ENCODE measurements around the gene ZNF136. TPM values are rescaled to one million over a fixed set of nuclear protein-coding genes. Genes with fewer than 3 reads are reported as not detected.

Gene ZNF136
- total RNA-seq (2011; cell fraction: chromatin; rRNA removed; ENCODE audit: low replicate concordance) = 10.0 and 17.9 TPM in 2 replicates
- total RNA-seq (2011; cell fraction: nucleolus; rRNA removed) = 6.3 TPM in 2 replicates
- total RNA-seq (2011; cell fraction: nucleoplasm; rRNA removed) = 11.4 and 11.9 TPM in 2 replicates
- total RNA-seq (2014; rRNA removed) (3.5 and 4.5 TPM in 2 replicates), total RNA-seq (2014; rRNA removed; fragmentation: Illumina TruSeq; extraction: Trizol) (4.2 and 5.1 TPM in 2 replicates), total RNA-seq (2015; rRNA removed; fragmentation: Illumina TruSeq; extraction: Trizol) (4.1 and 5.3 TPM in 2 replicates), total RNA-seq (2021) (2.4 and 2.7 TPM in 2 replicates), polyA plus RNA-seq (2011; rRNA removed) (2.9 and 4.5 TPM in 2 replicates), polyA plus RNA-seq (2014; fragmentation: Illumina TruSeq; extraction: Trizol) (3.1 and 3.4 TPM in 2 replicates), polyA plus RNA-seq (2014; fragmentation: Nextera tagmentation; extraction: Ambion mirVana) (1 to 10 TPM; 1.0 to 2.5 TPM), polyA plus RNA-seq (2014; rRNA removed) (2.9 and 4.1 TPM in 2 replicates), polyA minus RNA-seq (2011; rRNA and poly(A)+ RNA removed) (5.5 and 5.8 TPM in 2 replicates), Bru-seq, nascent RNA (percentile 57 among the genes with signal in this experiment), BruChase-seq, experiment 1, labeled RNA remaining after a 2-hour chase (percentile 69 among the genes with signal in this experiment), BruChase-seq, experiment 2, labeled RNA remaining after a 6-hour chase (percentile 66 among the genes with signal in this experiment)
- 0.49 and 0.86 TPM in 2 replicates for polyA plus RNA-seq (2011; cell fraction: cytosol; rRNA removed)
- polyA plus RNA-seq (2011; cell fraction: nucleus; rRNA removed) = 1.3 and 2.2 TPM in 2 replicates
- polyA plus RNA-seq (2012) = 2.6 and 2.9 TPM in 2 replicates
- 2.0 and 2.2 TPM in 2 replicates for polyA minus RNA-seq (2011; cell fraction: cytosol; rRNA and poly(A)+ RNA removed)
- 1.6 and 2.6 TPM in 2 replicates for polyA minus RNA-seq (2011; cell fraction: nucleus; rRNA and poly(A)+ RNA removed)
- long read RNA-seq, experiment 1, transcript ZNF136-201 (4 exons, 3,643 nt) = major isoform, 15 of 19 reads
- long read RNA-seq, experiment 1, partial matches to known transcripts = 0 of 19 reads
- long read RNA-seq, experiment 1, other reads (novel, unspliced or antisense) = 3 of 19 reads
- long read RNA-seq, experiment 2, partial matches to known transcripts = 0 of 2 reads
- long read RNA-seq, experiment 2, other reads (novel, unspliced or antisense) = 2 of 2 reads
- long read RNA-seq, experiment 3, partial matches to known transcripts = 0 of 3 reads
- long read RNA-seq, experiment 3, other reads (novel, unspliced or antisense) = 0 of 3 reads

DNA sequence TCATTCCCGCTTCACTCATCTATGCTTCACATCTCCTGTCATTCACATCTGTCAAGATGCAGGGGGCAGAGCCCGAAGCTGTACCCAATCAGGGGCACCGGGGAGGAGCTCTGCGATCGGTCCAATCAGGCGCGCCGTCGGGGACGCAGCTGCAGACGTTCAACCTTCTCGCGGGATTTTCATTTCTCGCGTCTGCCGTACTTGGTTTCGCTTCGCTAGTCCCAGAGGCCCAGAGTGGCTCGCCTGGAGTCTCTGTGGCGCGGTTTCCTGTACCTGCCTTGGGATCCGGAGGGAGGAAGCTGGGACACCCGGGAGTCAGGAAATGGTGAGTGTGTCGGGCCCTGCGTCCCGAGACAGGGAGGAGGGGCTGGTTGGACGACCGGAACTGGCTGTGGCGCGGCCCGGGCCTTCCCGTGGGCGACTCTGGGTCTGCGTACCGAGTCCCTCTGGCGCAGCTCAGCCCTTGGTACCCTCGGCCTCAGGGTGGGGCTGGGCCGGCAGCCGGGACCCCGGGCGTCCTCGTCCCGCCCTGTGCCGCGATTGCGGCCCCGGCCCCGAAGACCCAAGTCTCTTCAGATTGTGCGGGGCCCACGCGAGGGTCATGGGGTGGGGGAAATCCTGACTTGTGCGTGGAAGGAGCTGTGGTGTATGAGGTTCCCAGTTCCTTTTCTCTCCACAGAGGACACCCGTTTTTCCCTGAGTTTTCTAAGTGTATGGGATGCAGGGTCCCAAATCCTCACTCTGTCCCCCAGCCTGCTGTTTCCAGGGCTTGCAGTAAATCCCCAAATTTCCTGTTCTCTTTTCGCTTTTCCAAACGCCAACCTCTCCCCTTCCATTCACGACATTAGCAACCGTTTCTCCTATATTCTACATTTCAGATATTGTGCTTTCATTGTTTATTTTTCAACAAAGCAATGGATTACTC is at the start of gene ZNF136:
Gene ZNF136 (plus strand): TSS at position 215 of the 925 bp plus-strand sequence. CDS start 108 bp downstream, at position 323.
- H3K4me3 ChIP-seq = peak within 1 kb of the TSS; percentile 100
- ChIA-PET POLR2A (interaction anchor here (0.6 kb wide), 4 partner anchors 9 to 123 kb away, joined by 3 to 4 read pairs (median 3); no protein-coding TSS in a partner anchor), CTCF (ENCODE audit: low intra/inter-chr PET ratio) (no interaction called here)
- DNase-seq (ENCODE audit: extremely low read depth in 1 of 4, low spot score in 3 of 4) (peak; percentile 93 to 98 (median 94)), ATAC-seq (peak; percentile 100), FAIRE-seq (peak; percentile 98)
- H3K79me2 ChIP-seq (ENCODE audit: control insufficient read depth, insufficient read depth, low read length) = peaks cover 14% of the 10 kb centered on the region
- BruUV-seq (replicated peaks) = TSS peak; percentile 49
- no peaks in the 10 kb centered on the region for H4K20me1 ChIP-seq (replicated peaks; ENCODE audit: control insufficient read depth, insufficient read depth, low read length)
- no peaks in the 10 kb centered on the region for H3K27me3 ChIP-seq (ENCODE audit: control insufficient read depth in 2 of 2, insufficient read depth in 2 of 2, low read length in 2 of 2)
- no peaks in the 10 kb centered on the region for H3K36me3 ChIP-seq (ENCODE audit: control insufficient read depth, insufficient read depth, low read length)
- peak within 1 kb of the TSS; percentile 91 for H3K4me2 ChIP-seq (ENCODE audit: insufficient read depth, low read length)
- H3K4me1 ChIP-seq (replicated peaks in 1 of 2; ENCODE audit: control insufficient read depth in 2 of 2, insufficient read depth in 2 of 2, low read length in 2 of 2) = peaks cover 4 to 8% of the 10 kb centered on the region in 2 experiments; a peak in 3 of 5 replicates
- intact Hi-C loops (cut with micrococcal nuclease) = no loop called here
- H3K27ac ChIP-seq (ENCODE audit: extremely low read depth, low read depth, low read length) = peak within 1 kb of the TSS; percentile 91
- H3K9ac ChIP-seq (ENCODE audit: insufficient read depth in 1 of 2, low read depth in 2 of 2, low read length in 2 of 2) = peak within 1 kb of the TSS; percentile 94 to 95
- in situ Hi-C loops (cut with MboI) = no loop called here
- peaks cover 3% of the 10 kb centered on the region; the same call in 1 of the 2 replicates for H3K9me3 ChIP-seq (replicated peaks; ENCODE audit: control insufficient read depth, insufficient read depth, low read depth, low read length)
- H3K9me1 ChIP-seq (ENCODE audit: control insufficient read depth, insufficient read depth, low read length) = no peaks in the 10 kb centered on the region
- under 1% methylated on average over 42 of the region's 57 CpGs for WGBS (ENCODE audit: insufficient coverage, low coverage, missing lambda C conversion rate)
- H2AFZ ChIP-seq (ENCODE audit: low read depth, low read length) = peak within 1 kb of the TSS; percentile 98
- TF ChIP-seq MTA2 (IDR thresholded peaks at IDR 0.05; ENCODE audit: low read depth) (no peak), POLR2G (IDR thresholded peaks at IDR 0.05; ENCODE audit: low read depth, low read length) (peak; percentile 82), SMARCB1 (IDR thresholded peaks at IDR 0.05; ENCODE audit: insufficient read length, low read depth) (no peak), TCF3 (CRISPR knock-in tag; IDR thresholded peaks at IDR 0.05) (no peak), HNRNPK (IDR thresholded peaks at IDR 0.05; ENCODE audit: low read depth, low read length, poor library complexity, severe bottlenecking) (no peak), STAG1 (CRISPR knock-in tag; IDR thresholded peaks at IDR 0.05; ENCODE audit: borderline replicate concordance) (0 out of 2 replicates have a peak, but pooled peaks have one; percentile 9), KLF10 (CRISPR knock-in tag; IDR thresholded peaks at IDR 0.05) (no peak), EP400 (IDR thresholded peaks at IDR 0.05) (peak; percentile 41; the same call in 1 of the 2 replicates), GABPA (tag; conservative IDR thresholded peaks at IDR 0.05; ENCODE audit: low read depth) (peak; percentile 86)
- TF ChIP-seq, protein P1, sequence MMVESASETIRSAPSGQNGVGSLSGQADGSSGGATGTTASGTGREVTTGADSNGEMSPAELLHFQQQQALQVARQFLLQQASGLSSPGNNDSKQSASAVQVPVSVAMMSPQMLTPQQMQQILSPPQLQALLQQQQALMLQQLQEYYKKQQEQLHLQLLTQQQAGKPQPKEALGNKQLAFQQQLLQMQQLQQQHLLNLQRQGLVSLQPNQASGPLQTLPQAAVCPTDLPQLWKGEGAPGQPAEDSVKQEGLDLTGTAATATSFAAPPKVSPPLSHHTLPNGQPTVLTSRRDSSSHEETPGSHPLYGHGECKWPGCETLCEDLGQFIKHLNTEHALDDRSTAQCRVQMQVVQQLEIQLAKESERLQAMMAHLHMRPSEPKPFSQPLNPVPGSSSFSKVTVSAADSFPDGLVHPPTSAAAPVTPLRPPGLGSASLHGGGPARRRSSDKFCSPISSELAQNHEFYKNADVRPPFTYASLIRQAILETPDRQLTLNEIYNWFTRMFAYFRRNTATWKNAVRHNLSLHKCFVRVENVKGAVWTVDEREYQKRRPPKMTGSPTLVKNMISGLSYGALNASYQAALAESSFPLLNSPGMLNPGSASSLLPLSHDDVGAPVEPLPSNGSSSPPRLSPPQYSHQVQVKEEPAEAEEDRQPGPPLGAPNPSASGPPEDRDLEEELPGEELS (CRISPR knock-in tag; IDR thresholded peaks at IDR 0.05; ENCODE audit: borderline replicate concordance) = peak; percentile 59; the same call in 1 of the 2 replicates
- TF ChIP-seq, protein P2, sequence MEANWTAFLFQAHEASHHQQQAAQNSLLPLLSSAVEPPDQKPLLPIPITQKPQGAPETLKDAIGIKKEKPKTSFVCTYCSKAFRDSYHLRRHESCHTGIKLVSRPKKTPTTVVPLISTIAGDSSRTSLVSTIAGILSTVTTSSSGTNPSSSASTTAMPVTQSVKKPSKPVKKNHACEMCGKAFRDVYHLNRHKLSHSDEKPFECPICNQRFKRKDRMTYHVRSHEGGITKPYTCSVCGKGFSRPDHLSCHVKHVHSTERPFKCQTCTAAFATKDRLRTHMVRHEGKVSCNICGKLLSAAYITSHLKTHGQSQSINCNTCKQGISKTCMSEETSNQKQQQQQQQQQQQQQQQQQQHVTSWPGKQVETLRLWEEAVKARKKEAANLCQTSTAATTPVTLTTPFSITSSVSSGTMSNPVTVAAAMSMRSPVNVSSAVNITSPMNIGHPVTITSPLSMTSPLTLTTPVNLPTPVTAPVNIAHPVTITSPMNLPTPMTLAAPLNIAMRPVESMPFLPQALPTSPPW (CRISPR knock-in tag; IDR thresholded peaks at IDR 0.05) = peak; percentile 52; the same call in 1 of the 2 replicates

All from K562 (cell line).